Prostate gland (tissue), 2 donors: ENCODE results near the gene KMT2C.
"Not testable (repeated sequence)": the region's sequence is repeated elsewhere in the genome, so short reads cannot be mapped to it uniquely, and the experiment has no call there.

Experiments
- POLR2AphosphoS5 ChIP-seq: sonication (generic); formaldehyde crosslinking; IDR thresholded peaks from one replicate; pipeline ENCODE4 v1.6.1; 2017; ENCODE audit warnings: antibody characterized with exemption
- TF ChIP-seq, protein P1 (sequence below), 4 experiments: fragments of 200-600 bp in 2 of 4; fragments of 450-650 bp in 2 of 4; sonication (generic) in 2 of 4; IDR thresholded peaks; 1 replicate in 3 of 4; 2 replicates in 1 of 4; pipeline ENCODE4 v1.5.1; 2016 to 2019; ENCODE audit warnings: antibody characterized with exemption in 4 of 4, mild to moderate bottlenecking in 2 of 4, moderate library complexity in 2 of 4

DNA sequence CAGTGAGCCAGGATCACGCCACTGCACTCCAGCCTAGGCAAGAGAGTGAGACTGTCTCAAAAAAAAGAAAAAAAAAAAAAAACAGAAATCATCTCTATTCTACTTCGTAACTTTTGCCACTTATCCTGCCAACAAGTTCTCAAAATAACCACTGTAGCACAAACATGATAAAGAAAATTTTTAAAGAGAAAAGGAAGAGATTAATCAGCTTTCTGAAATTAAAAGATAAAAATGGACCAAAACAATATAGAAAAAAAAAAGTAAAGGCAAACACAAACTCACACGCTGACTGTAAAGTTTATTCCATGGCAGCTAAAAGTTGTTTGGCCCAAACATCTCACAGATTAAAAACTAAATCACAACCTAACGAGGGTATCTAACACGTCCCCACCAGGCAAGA lies 5.7 kb downstream of the KMT2C start:
- TF ChIP-seq POLR2AphosphoS5, result not testable (repeated sequence)
- TF ChIP-seq, protein P1, sequence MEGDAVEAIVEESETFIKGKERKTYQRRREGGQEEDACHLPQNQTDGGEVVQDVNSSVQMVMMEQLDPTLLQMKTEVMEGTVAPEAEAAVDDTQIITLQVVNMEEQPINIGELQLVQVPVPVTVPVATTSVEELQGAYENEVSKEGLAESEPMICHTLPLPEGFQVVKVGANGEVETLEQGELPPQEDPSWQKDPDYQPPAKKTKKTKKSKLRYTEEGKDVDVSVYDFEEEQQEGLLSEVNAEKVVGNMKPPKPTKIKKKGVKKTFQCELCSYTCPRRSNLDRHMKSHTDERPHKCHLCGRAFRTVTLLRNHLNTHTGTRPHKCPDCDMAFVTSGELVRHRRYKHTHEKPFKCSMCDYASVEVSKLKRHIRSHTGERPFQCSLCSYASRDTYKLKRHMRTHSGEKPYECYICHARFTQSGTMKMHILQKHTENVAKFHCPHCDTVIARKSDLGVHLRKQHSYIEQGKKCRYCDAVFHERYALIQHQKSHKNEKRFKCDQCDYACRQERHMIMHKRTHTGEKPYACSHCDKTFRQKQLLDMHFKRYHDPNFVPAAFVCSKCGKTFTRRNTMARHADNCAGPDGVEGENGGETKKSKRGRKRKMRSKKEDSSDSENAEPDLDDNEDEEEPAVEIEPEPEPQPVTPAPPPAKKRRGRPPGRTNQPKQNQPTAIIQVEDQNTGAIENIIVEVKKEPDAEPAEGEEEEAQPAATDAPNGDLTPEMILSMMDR (IDR thresholded peaks at IDR 0.05), result not testable (repeated sequence)
